CD4-positive, alpha-beta T cell treated with Interferon gamma for 1 hour (primary cell): Measurements from ENCODE around the gene PLA2G3.
A peak's percentile ranks its signal among the peaks of the same experiment; 100 is the strongest.
"Not testable (repeated sequence)": the region's sequence is repeated elsewhere in the genome, so short reads cannot be mapped to it uniquely, and the experiment has no call there.

Experiments used
- DNase-seq: peaks from one replicate; pipeline ENCODE4 v3.0.0-alpha.2; 2020

Gene PLA2G3

DNA sequence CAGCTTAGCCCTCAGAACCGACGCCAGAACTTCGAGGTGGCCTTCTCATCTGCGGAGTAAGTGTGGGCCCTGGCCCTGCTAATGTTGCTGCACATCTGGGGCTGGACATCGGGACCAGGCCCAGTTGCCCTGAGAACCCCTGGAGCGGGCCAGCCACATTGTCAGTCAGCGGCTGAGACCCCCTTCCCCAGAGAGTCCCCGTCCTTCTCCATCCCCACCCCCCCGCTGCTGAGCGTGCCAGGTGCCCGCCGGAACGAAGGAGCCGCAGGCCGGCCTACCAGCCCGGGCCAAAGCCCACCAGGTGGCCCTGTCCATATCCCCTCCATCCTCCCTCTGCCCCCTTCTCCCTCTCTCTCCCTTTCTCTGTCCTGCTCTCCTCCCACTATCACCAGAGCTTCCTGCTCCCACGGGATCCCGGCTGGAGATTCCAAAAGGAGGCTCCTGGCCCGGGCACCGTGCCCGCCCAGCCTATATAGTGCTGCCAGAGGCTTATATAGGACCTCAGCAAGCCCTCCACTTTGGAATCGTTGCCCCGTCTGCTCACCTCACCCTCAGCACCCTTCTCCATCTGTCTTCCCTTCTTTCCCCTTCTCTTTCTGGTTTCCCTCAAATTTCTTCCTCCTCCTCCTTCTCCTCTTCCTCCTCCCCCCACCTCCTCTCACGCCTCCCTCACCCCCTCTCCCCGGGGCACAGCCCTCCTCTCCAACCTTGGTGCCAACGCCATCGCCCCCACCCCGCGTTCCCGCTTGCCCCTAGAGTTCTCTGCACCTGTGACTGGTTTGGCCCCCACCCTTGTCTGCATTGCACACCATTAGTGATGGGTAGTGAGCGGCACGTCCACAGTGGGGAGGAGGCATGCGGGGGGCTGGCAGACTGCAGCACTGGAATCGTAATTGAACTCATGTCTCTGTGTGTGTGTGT, 40.2 kb downstream of the PLA2G3 start:
- no peak for DNase-seq

DNA sequence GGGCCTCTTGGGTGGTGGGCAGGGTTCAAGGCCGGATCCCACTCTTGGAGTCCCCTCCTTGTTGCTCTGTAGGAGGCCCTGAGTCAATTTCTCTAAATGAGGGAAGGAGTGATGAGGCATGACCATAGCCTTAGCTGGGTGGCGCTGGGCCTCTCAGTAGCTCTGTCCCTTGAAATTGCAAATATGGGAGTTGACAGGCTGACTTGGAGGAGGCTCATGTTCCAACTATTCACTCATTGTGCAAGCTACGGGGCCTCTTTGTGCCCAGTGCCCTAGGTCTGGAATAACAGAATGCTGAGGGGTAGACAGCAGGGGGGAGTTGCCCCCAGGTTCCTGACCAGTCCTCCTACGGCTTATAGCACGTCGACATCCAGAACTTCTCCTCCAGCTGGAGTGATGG, 40.9 kb downstream of the PLA2G3 start:
- no peak for DNase-seq

DNA sequence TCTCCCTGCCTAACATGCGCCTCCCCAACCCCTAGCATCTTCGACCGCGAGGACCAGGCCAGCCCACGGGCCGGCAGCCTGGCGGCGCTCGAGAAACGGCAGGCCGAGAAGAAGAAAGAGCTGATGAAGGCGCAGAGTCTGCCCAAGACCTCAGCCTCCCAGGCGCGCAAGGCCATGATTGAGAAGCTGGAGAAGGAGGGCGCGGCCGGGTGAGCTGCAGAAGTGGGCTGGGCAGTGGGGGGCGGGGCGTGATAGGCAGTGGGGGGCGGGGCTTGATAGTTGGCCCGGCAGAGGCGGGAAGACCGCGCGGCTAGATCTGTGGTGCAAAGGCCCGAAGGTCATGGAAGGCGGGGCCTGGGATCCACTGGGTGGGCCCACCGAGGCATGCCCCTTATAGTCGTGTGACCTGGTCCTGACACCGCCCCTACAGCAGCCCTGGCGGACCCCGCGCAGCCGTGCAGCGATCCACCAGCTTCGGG, 41.6 kb downstream of the PLA2G3 start:
- DNase-seq = no peak

DNA sequence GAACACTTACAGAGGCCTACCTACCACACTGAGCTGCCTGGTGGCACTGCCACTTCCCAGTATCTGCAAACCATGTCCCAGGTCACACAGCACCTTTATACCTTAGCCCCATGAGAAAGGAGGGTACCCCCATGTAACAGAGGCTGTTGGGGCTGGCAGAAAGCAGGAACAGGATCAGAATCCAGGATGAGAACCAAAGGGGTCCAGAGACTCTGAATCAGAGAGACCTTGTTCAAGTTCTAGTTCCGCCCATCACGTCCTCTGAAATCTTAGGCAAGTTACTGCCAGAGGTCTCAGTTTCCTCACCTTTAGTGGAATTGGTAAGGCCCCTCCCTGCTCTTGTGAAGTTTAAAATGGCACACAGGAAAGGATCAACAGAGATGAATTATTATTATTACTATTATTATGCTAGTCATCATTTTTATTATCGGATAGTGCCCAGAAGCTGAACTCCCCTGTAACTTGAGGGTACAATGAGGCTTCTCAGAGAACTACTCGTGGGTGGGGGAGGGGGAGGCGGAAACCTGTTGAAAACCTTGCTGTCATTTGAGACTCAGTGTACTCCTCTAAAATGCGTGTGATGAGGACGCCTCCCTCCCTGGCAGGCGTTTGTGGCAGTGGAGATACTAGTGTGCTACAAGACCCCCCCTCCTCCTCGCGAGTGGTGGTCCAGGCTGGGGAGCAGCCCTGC, 42.2 kb downstream of the PLA2G3 start:
- DNase-seq = no peak

DNA sequence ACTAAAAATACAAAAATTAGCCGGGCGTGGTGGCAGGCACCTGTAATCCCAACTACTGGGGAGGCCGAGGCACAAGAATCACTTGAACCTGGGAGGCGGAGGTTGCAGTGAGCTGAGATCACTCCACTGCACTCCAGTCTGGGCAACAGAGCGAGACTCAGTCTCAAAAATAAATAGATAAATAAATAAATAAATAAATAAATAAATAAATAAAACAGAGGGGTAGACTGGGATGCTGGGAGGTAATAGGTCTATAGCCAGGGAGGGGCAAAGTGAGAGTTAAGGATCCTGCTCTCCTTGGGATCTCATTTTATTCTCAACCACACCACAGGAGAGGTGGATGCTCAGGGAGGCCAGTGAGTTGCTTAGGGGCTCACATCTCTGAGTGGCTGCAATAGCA, 42.8 kb downstream of the PLA2G3 start:
- DNase-seq = not testable (repeated sequence)

DNA sequence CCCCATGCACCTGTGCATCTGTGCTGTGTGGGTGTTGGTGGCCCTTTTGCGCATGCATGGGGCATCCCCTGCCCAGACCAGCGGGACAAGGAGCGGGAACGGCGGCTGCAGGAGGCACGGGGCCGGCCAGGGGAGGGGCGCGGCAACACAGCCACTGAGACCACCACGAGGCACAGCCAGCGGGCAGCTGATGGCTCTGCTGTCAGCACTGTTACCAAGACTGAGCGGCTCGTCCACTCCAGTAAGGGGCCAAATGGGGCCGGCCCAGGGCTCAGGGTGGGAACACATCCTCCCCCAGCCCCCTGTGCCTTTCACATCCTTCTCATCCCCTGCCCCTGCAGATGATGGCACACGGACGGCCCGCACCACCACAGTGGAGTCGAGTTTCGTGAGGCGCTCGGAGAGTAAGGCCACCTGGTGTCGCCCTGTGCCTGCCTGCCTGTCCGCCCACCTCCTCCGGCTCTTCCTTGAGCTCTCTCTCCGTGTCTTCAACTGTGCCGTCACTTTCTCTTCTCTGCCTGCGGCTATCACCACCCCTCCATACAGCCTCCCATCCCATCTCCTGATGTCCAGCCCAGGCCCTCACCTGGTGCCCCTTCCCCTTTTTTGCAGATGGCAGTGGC, 43.5 kb downstream of the PLA2G3 start:
- no peak for DNase-seq

- DNase-seq = no peak
Measured at GRCh38 chr22:31095637-31096249, 44.6 kb downstream of the PLA2G3 start.

GRCh38 chr22:31094741-31095140, 45.6 kb downstream of the PLA2G3 start:
- no peak for DNase-seq

DNA sequence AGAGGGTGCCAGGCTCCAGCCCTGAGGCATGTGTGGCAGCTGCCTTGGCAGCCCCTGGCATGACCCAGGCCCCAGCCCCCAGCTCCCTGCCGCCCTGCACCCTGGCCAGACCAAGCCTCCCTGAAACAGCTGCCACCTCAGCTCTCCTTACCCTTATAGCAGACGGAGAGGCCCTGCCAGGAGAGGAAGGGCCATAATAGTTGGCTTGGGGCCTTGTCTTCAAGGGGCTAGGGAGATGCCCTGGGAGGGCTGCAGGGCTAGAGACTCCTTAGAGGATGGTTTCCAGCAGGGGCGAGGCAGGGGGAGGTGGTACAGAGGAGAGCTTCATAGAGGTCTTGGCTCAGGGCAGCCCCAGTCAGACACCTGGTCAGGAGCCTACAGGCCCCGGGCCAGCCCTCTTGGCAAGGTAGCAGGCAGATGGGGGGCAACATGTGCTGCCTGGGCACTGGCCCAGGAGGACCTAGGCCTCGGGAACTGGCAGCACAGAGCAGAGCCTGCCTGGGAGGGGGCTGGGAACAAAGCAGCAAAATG, 46.2 kb downstream of the PLA2G3 start:
- DNase-seq = no peak

- no peak for DNase-seq
Measured at GRCh38 chr22:31093086-31093850, 47.0 kb downstream of the PLA2G3 start.

DNA sequence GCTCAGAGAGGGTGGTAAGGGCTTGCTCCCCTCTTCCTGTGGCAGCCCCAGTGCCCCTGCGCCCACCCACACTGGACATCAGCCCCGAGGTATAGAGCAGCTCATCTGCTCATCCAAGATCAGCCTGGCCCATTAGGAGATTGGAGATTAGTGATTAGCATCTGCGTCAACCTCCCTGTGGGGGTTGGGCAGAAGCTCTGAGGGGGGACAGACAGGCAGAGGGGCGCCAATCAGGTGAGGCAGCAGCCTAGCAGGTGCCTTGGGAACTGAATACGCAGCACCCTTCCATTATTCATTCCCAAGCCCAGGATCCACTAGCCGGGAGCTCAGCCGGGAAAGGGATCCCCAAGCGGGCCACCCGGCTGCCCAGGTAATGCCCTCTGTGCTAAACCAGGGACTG, 48.1 kb downstream of the PLA2G3 start:
- no peak for DNase-seq

DNA sequence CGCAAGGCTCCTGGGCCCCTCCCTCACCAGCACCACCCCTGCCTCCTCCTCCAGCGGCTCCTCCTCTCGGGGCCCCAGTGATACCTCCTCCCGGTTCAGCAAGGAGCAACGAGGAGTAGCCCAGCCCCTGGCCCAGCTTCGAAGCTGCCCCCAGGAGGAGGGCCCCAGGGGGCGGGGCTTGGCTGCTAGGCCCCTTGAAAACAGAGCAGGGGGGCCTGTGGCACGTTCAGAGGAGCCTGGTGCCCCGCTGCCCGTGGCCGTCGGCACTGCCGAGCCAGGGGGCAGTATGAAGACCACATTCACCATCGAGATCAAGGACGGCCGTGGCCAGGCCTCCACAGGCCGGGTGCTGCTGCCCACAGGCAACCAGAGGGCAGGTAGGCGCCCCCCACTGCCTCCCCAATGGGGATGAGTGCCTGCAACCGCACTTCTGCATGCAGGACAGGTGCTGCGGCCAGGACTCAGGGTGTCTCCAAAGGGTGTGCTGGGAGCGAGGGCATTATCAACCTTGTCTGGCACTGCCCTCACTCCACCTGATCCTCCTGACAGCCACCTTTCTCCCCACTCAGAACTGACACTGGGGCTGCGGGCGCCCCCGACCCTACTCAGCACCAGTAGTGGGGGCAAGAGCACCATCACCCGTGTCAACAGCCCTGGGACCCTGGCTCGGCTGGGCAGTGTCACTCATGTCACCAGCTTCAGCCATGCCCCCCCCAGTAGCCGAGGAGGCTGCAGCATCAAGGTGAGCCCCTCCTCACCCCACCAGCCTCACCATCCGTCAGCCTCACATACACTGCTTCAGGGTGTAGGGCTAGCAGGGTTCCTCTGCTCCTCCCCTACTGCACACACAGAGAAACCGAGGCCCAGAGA, 49.0 kb downstream of the PLA2G3 start:
- no peak for DNase-seq

DNA sequence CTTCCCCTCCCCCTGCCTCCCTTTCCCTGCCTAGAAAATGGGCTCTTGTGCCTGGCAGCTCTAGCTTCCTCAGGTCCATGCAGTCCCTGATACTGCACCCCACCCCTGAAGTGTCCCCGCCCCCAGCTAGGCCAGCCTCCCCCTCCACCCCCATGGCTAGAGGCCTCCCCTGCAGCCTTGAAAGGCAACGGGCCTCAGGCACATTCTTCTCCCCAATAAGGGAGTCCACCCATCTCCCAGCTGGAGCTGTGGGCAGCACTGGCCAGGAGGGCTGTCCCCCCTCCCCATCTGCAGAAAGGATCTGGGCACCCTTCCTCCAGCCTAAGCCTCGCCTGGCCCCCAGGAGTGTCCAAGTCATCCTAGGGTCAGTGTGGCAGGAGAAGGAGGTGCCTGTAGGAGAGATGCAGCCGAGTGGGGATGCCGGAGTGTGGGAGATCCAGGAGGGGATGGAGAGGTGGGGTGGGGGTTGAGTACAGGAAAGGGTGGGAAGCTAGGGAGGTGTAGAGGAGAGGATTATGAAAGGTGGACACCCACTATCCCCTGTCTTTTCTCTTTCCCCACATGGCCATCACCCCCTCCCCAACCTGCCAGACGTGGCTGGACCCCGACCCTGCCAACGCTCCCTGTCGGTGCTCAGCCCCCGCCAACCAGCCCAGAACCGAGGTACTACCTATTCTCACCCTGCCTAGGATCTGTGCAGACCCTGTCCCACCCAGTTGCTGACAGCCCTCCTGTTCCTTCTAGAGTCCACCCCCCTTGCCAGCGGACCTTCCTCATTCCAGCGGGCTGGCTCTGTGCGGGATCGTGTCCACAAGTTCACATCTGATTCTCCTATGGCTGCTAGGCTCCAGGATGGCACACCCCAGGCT, 49.9 kb downstream of the PLA2G3 start:
- DNase-seq = no peak

DNA sequence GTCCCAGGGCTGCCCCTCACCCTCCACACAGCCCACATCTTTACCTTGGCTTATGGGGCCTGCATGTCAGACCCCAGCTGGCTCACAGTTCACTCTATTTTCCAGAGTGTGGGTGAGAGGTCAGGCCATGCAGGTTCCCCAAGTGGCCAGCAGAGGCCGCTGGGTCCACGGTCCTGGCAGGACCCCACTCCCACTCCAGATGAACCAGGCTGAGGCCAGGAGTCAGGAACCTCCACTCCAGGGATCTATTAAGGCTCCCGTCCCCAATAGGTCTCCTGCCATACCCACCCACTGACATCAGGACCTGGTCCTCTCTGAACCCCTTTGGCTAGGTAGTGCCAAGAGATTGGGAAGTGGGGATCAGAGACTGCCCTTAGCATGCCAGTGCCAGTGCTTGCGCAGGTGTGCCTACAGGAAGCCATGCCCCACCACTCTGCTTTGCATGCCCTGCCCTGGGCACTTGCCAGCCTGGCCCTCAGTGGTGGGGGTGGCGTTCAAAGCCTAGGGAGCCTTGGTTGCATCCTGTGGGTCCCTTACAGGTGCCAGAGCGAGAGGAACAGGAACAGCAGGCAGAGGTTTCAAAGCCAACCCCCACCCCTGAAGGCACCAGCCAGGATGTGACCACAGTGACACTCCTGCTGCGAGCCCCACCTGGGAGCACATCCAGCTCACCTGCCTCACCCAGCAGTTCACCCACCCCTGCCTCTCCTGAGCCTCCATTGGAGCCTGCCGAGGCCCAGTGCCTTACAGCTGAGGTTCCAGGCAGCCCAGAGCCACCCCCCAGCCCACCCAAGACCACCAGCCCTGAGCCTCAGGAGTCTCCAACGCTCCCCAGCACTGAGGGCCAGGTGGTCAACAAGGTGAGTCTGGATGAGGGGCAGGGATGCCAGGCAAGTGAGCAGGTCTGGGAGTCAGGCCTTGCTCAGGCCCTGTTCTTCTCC, 50.9 kb downstream of the PLA2G3 start:
- peak; percentile 45 for DNase-seq

DNA sequence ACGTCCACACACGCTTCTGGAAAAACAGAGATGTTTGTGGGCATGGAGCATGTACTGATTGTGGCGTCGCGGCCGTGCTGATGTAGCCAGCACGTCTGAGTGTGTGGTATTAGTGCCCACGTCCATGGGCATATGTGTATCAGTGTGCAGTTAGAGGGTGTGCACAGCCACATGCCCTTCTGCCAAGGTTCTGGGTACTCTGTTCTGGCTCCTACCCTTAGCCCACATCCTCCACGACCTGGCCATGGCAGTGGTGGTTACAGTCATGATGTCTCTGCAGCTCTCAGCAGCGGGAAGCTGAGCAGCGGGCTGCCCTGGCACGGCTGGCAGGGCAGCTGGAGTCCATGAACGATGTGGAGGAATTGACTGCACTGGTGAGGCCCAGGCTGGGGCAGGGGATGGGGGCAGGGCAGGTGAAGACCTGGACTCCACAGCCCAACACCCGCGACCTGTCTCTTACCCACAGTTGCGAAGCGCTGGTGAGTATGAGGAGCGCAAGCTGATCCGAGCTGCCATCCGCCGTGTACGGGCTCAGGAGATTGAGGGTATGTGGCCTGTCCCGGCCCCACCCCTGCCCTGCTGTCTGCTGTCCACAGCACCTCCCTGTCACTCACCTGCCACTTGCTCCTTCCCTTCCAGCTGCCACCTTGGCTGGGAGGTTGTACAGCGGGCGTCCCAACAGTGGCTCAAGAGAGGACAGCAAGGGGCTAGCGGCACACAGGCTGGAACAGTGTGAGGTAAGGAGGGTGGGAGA, 51.9 kb downstream of the PLA2G3 start:
- no peak for DNase-seq

- no peak for DNase-seq
Measured at GRCh38 chr22:31087744-31088215, 52.5 kb downstream of the PLA2G3 start.

DNA sequence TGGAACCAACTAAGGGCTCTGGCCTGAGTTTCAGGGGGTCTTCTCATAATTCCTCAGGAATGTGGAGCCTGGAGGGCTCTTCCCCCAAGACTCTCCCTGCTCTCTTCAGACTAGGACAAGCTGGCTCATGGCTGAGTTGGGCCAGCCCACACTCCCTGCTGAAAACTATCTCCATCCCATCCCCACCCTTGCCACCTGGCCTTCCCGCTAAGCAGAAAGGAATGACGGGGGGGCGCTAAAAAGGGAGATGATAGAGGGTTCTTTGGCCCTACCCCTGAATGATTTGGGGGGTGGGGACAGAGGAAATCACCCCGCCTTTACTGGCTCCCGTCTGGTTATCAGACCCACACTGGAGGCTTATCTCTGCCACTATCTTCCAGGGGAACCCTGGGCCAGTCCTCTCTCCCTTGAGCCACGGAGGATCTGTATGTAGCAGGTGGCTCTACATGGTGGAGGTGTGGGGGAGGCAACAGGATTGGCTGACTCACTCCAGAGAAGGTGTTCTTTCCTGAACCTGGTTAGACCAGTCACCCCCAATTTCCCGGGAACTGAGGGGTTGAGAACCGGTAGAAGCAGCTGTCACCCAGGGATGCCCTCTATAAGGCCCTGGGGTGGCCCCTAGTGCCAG, 53.5 kb downstream of the PLA2G3 start:
- no peak for DNase-seq
